ENCODE results near the gene ZNF469.

GRCh38 chr16:88415713-88416323 lies 33.1 kb downstream of the ZNF469 start:
- TF ChIP-seq CTCF (IDR thresholded peaks at IDR 0.05; ENCODE audit: low read depth, low read length) (no peak), EZH2phosphoT487 (IDR thresholded peaks at IDR 0.05; ENCODE audit: low read depth) (no peak)
